Mesenchymal stem cell (in vitro differentiated cells and primary cell): Measurements from ENCODE around the gene SNAPIN.
A peak's percentile ranks its signal among the peaks of the same experiment; 100 is the strongest.

Experiments used
- DNase-seq: peaks from one replicate; pipeline ENCODE4 v3.0.0-alpha.2; 2013
- H2AFZ ChIP-seq: one replicate; pipeline ENCODE4 v1.6.1; 2013; ENCODE audit warnings: low read depth, mild to moderate bottlenecking, control low read depth, inconsistent platforms, low read length, moderate library complexity
- H2AK5ac ChIP-seq: 2 replicates; pipeline ENCODE4 v1.6.1; 2013; ENCODE audit warnings: low read length, moderate library complexity, mild to moderate bottlenecking, inconsistent platforms; ENCODE audit not compliant: severe bottlenecking
- H2BK120ac ChIP-seq: one replicate; pipeline ENCODE4 v1.6.1; 2013; ENCODE audit warnings: low read depth, mild to moderate bottlenecking, inconsistent platforms, low read length, moderate library complexity
- H2BK12ac ChIP-seq, 2 experiments: one replicate each; pipeline ENCODE4 v1.6.1; 2013; ENCODE audit warnings: inconsistent platforms in 2 of 2, low read length in 2 of 2, mild to moderate bottlenecking in 2 of 2, moderate library complexity in 2 of 2, control low read depth in 1 of 2
- H2BK15ac ChIP-seq: one replicate; pipeline ENCODE4 v1.6.1; 2013; ENCODE audit warnings: mild to moderate bottlenecking, low read depth, inconsistent platforms; ENCODE audit not compliant: poor library complexity, severe bottlenecking
- H2BK5ac ChIP-seq: 2 replicates; pipeline ENCODE4 v1.6.1; 2013; ENCODE audit warnings: low read depth, mild to moderate bottlenecking, low read length, control low read depth, inconsistent platforms; ENCODE audit not compliant: poor library complexity, severe bottlenecking
- H3K14ac ChIP-seq, 2 experiments: one replicate each; pipeline ENCODE4 v1.6.1; 2013; ENCODE audit warnings: inconsistent platforms in 2 of 2, low read length in 2 of 2, control low read depth in 1 of 2, mild to moderate bottlenecking in 1 of 2, moderate library complexity in 1 of 2
- H3K18ac ChIP-seq, 2 experiments: one replicate each; pipeline ENCODE4 v1.6.1; 2013; ENCODE audit warnings: inconsistent platforms in 2 of 2, low read length in 2 of 2, control low read depth in 1 of 2, low read depth in 1 of 2, mild to moderate bottlenecking in 1 of 2
- H3K23ac ChIP-seq, 2 experiments: one replicate each; pipeline ENCODE4 v1.6.1; 2013; ENCODE audit warnings: inconsistent platforms in 2 of 2, low read length in 2 of 2, mild to moderate bottlenecking in 2 of 2, moderate library complexity in 2 of 2, control low read depth in 1 of 2
- H3K27ac ChIP-seq: 2 replicates; pipeline ENCODE4 v1.5.1; 2013; ENCODE audit warnings: mild to moderate bottlenecking, moderate library complexity, low read length, control low read depth, inconsistent platforms; ENCODE audit not compliant: poor library complexity, severe bottlenecking
- H3K27me3 ChIP-seq, 2 experiments: 2 replicates each; pipeline versions ENCODE4 v1.6.1 to v1.7.0; 2013; ENCODE audit warnings: low read length in 2 of 2, mild to moderate bottlenecking in 2 of 2, moderate library complexity in 2 of 2, control low read depth in 1 of 2, inconsistent platforms in 1 of 2; ENCODE audit not compliant: control insufficient read depth in 1 of 2, insufficient read depth in 1 of 2
- H3K36me3 ChIP-seq, 2 experiments: 2 replicates each; pipeline versions ENCODE4 v1.6.1 to v1.7.0; 2013; ENCODE audit warnings: low read length in 2 of 2, control low read depth in 1 of 2, inconsistent platforms in 1 of 2, low read depth in 1 of 2, mild to moderate bottlenecking in 1 of 2; ENCODE audit not compliant: insufficient read depth in 2 of 2, control insufficient read depth in 1 of 2
- H3K4ac ChIP-seq, 2 experiments: one replicate each; pipeline ENCODE4 v1.6.1; 2013; ENCODE audit warnings: inconsistent platforms in 2 of 2, low read length in 2 of 2, mild to moderate bottlenecking in 2 of 2, moderate library complexity in 2 of 2, control low read depth in 1 of 2, low read depth in 1 of 2
- H3K4me1 ChIP-seq: 2 replicates; pipeline ENCODE4 v1.6.1; 2013; ENCODE audit warnings: low read depth, low read length, control low read depth; ENCODE audit not compliant: control insufficient read depth, insufficient read depth
- H3K4me2 ChIP-seq: 2 replicates; pipeline ENCODE4 v1.6.1; 2013; ENCODE audit warnings: low read length, mild to moderate bottlenecking, inconsistent platforms; ENCODE audit not compliant: poor library complexity, severe bottlenecking
- H3K4me3 ChIP-seq, 2 experiments: 2 replicates each; pipeline versions ENCODE4 v1.5.1 to v1.7.0; 2013; ENCODE audit warnings: low read length in 2 of 2, mild to moderate bottlenecking in 2 of 2, control low read depth in 1 of 2, low read depth in 1 of 2; ENCODE audit not compliant: insufficient read depth in 1 of 2
- H3K79me1 ChIP-seq: replicated peaks from 2 replicates; pipeline ENCODE4 v1.6.1; 2013; ENCODE audit warnings: mild to moderate bottlenecking, control low read depth, low read length, inconsistent platforms; ENCODE audit not compliant: poor library complexity, severe bottlenecking
- H3K9ac ChIP-seq: 2 replicates; pipeline ENCODE4 v1.7.0; 2013; ENCODE audit warnings: mild to moderate bottlenecking, low read length, moderate library complexity
- H3K9me3 ChIP-seq: 2 replicates; pipeline ENCODE4 v1.7.0; 2013; ENCODE audit warnings: mild to moderate bottlenecking, low read length; ENCODE audit not compliant: control insufficient read depth
- H4K8ac ChIP-seq: one replicate; pipeline ENCODE4 v1.6.1; 2013; ENCODE audit warnings: inconsistent platforms, mild to moderate bottlenecking, low read length, moderate library complexity
- H4K91ac ChIP-seq: one replicate; pipeline ENCODE4 v1.6.1; 2013; ENCODE audit warnings: mild to moderate bottlenecking, low read length, inconsistent platforms
- WGBS: methylation state at CpG from one replicate; pipeline ENCODE4 v1.1.7; 2013; ENCODE audit warnings: mixed read lengths; 5-methylcytosine and 5-hydroxymethylcytosine counted together

Gene SNAPIN

DNA sequence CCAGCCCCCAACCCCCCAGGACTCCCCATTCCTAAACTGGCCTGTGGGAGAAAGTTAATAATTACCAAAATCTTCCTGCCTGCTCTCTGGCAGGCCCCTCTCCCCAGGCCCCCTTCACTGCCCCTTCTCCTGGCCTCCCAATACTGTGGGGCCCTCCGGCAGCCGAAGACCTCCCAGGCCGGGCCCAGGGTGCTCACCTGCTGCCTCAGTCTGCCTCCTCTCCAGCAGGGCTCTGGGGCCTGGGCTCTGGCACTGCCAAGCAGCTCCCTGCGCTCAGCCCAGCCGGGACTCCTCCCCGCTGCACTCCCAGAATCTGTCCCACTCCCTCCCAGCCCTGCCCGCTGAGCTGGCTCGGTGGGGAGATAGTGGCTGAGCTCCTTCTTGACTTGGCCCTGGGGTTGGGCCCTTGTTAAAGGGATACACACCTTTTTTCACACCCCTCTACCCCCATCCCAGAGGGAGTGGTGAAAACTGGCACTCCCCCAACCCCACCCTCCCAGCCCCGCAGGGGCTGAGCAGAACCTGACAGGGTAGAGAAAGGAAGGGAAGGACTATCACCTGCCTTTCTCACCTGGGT, 45.7 kb upstream of the SNAPIN start, which contains the start of gene S100A16:
Gene S100A16 (minus strand): TSS at position 383 of the 577 bp plus-strand sequence. CDS start 4,986 bp downstream, outside the sequence.
- 33% methylated on average over 5 of the region's 9 CpGs for WGBS
- peak within 1 kb of the TSS; percentile 98 for H2AK5ac ChIP-seq
- H3K18ac ChIP-seq = peak within 1 kb of the TSS; percentile 42 to 80
- no peak within 1 kb of the TSS for H2AFZ ChIP-seq
- H2BK5ac ChIP-seq = peak within 1 kb of the TSS; percentile 93
- H3K23ac ChIP-seq = no peak within 1 kb of the TSS
- peak within 1 kb of the TSS; percentile 98 for H3K9ac ChIP-seq
- no peaks in the 10 kb centered on the region for H3K79me1 ChIP-seq
- peaks cover 7 to 12% of the 10 kb centered on the region in 2 experiments for H3K36me3 ChIP-seq
- peak; percentile 44 for DNase-seq
- no peak within 1 kb of the TSS for H3K14ac ChIP-seq
- no peaks in the 10 kb centered on the region for H3K9me3 ChIP-seq
- peak within 1 kb of the TSS; percentile 63 to 83 for H3K4ac ChIP-seq
- H2BK12ac ChIP-seq = peak within 1 kb of the TSS; percentile 1 to 47
- peak within 1 kb of the TSS; percentile 81 for H2BK120ac ChIP-seq
- H3K4me2 ChIP-seq = peak within 1 kb of the TSS; percentile 76
- peaks cover 51% of the 10 kb centered on the region for H3K4me1 ChIP-seq
- H3K27me3 ChIP-seq = no peaks in the 10 kb centered on the region
- peak within 1 kb of the TSS; percentile 95 for H3K27ac ChIP-seq
- H4K91ac ChIP-seq = peak within 1 kb of the TSS; percentile 66
- peak within 1 kb of the TSS; percentile 67 to 98 for H3K4me3 ChIP-seq
- H4K8ac ChIP-seq = peak within 1 kb of the TSS; percentile 65
- H2BK15ac ChIP-seq = peak within 1 kb of the TSS; percentile 73

DNA sequence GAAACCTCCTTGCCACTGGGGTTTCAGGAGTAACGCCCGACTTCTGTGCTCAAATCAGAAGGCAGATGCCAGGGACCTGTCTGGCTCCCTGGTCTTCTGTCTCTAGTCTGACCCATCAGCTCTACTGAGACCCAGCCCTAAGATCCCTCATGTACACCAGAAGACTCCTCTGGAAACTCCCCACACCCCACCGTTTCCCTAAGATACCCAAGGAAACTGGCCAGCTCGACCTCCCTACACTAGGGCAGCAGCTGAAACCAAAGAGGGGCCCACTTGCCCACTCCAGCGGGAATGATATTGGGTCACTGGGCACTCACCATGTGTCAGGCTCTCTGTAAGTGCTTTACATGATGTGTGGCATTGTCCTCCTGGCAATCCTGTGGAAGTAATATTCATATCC, 45.1 kb upstream of the SNAPIN start:
- Histone ChIP-seq H3K27me3 (no peaks in the 10 kb centered on the region), H2BK15ac (peak overlapping the region; percentile 62), H3K27ac (peak overlapping the region; percentile 95), H2BK120ac (peak overlapping the region; percentile 81), H4K91ac (peak overlapping the region; percentile 23), H4K8ac (no peak overlapping the region), H2AFZ (no peak overlapping the region), H3K9ac (peak overlapping the region; percentile 98), H3K23ac (no peak overlapping the region), H3K4me2 (peak overlapping the region; percentile 61), H3K18ac (peak overlapping the region in 1 of 2 experiments; percentile 42), H3K9me3 (no peaks in the 10 kb centered on the region), H2BK5ac (peak overlapping the region; percentile 93), H2BK12ac (peak overlapping the region in 1 of 2 experiments; percentile 47), H3K79me1 (no peaks in the 10 kb centered on the region), H3K4me1 (peaks cover 45% of the 10 kb centered on the region), H3K4ac (no peak overlapping the region), H3K36me3 (peaks cover 6 to 12% of the 10 kb centered on the region in 2 experiments), H3K4me3 (peak overlapping the region; percentile 10 to 98), H2AK5ac (peak overlapping the region; percentile 96), H3K14ac (no peak overlapping the region)
- WGBS = 89% methylated on average over 5 of the region's 5 CpGs
- DNase-seq = no peak

DNA sequence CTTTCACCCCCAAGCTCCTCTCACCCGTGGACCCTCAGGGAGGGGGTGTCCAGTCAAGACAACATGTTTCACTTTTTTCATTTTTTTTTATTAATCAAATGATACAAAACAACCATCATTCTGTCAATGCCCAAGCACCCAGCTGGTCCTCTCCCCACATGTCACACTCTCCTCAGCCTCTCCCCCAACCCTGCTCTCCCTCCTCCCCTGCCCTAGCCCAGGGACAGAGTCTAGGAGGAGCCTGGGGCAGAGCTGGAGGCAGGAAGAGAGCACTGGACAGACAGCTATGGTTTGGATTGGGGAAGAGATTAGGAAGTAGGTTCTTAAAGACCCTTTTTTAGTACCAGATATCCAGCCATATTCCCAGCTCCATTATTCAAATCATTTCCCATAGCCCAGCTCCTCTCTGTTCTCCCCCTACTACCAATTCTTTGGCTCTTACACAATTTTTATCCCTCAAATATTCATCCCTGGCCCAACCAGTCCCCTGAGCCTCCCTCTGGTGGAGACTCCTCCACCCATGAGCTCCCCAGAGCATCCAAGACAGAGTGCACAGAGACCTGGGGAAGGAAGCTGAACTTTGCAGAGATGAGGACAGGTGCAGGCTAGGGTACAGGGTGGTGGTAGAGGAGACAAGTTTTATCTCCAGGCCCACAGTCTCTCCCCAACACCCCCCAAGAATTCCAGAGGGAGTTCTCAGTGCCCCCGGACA, 44.2 kb upstream of the SNAPIN start:
- Histone ChIP-seq H3K23ac (no peak overlapping the region), H3K27me3 (no peaks in the 10 kb centered on the region), H3K14ac (no peak overlapping the region), H3K9ac (no peak overlapping the region), H3K18ac (no peak overlapping the region), H2BK5ac (no peak overlapping the region), H3K4ac (no peak overlapping the region), H2BK15ac (peak overlapping the region; percentile 8), H4K8ac (no peak overlapping the region), H3K4me3 (no peak overlapping the region), H3K27ac (no peak overlapping the region), H3K4me1 (peaks cover 37% of the 10 kb centered on the region), H4K91ac (peak overlapping the region; percentile 36), H2AFZ (no peak overlapping the region), H3K4me2 (no peak overlapping the region), H2BK120ac (no peak overlapping the region), H2AK5ac (peak overlapping the region; percentile 73), H2BK12ac (peak overlapping the region in 1 of 2 experiments; percentile 75), H3K9me3 (no peaks in the 10 kb centered on the region), H3K79me1 (no peaks in the 10 kb centered on the region), H3K36me3 (peaks cover 15 to 21% of the 10 kb centered on the region in 2 experiments)
- DNase-seq = no peak
- 97% methylated on average over 2 of the region's 2 CpGs for WGBS

DNA sequence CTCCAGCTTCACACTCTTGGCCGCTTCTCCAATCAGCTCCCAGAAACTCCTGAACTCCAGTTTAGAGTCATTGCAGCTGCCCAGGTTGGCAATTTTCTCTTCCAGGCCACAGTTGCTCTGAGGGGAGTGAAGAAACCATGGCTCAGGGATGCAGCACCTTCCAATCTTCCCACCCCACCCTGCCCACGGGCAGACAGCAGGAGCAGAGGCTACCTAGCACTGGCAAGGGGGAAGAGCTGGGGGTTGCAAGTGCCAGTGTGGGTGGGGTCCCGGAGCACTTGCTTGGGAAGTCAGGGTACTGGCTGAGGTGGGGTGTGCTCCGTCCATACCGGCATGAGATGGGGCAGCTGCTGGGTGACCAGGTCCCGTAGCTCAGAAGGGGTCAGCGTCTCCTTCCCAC, 43.6 kb upstream of the SNAPIN start:
- H3K4me2 ChIP-seq = no peak overlapping the region
- H3K4ac ChIP-seq = no peak overlapping the region
- no peak overlapping the region for H3K27ac ChIP-seq
- no peak overlapping the region for H2BK15ac ChIP-seq
- DNase-seq = no peak
- no peak overlapping the region for H2BK120ac ChIP-seq
- no peak overlapping the region for H2BK5ac ChIP-seq
- H2AFZ ChIP-seq = no peak overlapping the region
- peak overlapping the region; percentile 25 for H4K91ac ChIP-seq
- H4K8ac ChIP-seq = no peak overlapping the region
- 100% methylated on average over 5 of the region's 7 CpGs for WGBS
- H3K79me1 ChIP-seq = no peaks in the 10 kb centered on the region
- no peak overlapping the region for H3K4me3 ChIP-seq
- H3K14ac ChIP-seq = no peak overlapping the region
- H3K9ac ChIP-seq = no peak overlapping the region
- no peak overlapping the region for H3K18ac ChIP-seq
- peak overlapping the region; percentile 69 for H2AK5ac ChIP-seq
- no peak overlapping the region for H3K23ac ChIP-seq
- peaks cover 5% of the 10 kb centered on the region for H3K9me3 ChIP-seq
- H3K36me3 ChIP-seq = peaks cover 16 to 24% of the 10 kb centered on the region in 2 experiments
- H3K27me3 ChIP-seq = no peaks in the 10 kb centered on the region
- peaks cover 33% of the 10 kb centered on the region for H3K4me1 ChIP-seq
- H2BK12ac ChIP-seq = no peak overlapping the region
